DMS53 (cell line): ENCODE measurements around the gene HMG20B.
A peak's percentile ranks its signal among the peaks of the same experiment; 100 is the strongest.

Experiments
- DNase-seq: peaks from one replicate; lab custom pipeline; 2025; lab: John Stamatoyannopoulos, UW

HMG20B gene

GRCh38 chr19:3537101-3537437 is 35.7 kb upstream of the HMG20B start:
- DNase-seq = no peak

GRCh38 chr19:3537438-3538240 is 35.1 kb upstream of the HMG20B start:
- no peak for DNase-seq

- no peak for DNase-seq
These were observed 34.4 kb upstream of the HMG20B start for GRCh38 chr19:3538258-3538929.

GRCh38 chr19:3538965-3539755 is 33.6 kb upstream of the HMG20B start, which contains the start of gene TEKTIP1:
TSS of gene TEKTIP1 (plus strand) at chr19:3539174. CDS start at chr19:3539178, 4 bp downstream.
- peak; percentile 41 for DNase-seq

- no peak for DNase-seq
These were observed 33.0 kb upstream of the HMG20B start for GRCh38 chr19:3539756-3540118.

- DNase-seq = no peak
These were observed 29.3 kb upstream of the HMG20B start for GRCh38 chr19:3543150-3544057.

- DNase-seq = no peak
These were observed 28.7 kb upstream of the HMG20B start for GRCh38 chr19:3544058-3544376.

GRCh38 chr19:3544742-3545668 is 27.7 kb upstream of the HMG20B start:
- DNase-seq = peak; percentile 67

GRCh38 chr19:3545669-3546034 is 27.1 kb upstream of the HMG20B start:
- DNase-seq = no peak

GRCh38 chr19:3546119-3546518 is 26.6 kb upstream of the HMG20B start:
- no peak for DNase-seq

- DNase-seq = peak; percentile 32
These were observed 25.4 kb upstream of the HMG20B start for GRCh38 chr19:3547301-3547731.

- DNase-seq = no peak
These were observed 24.9 kb upstream of the HMG20B start for GRCh38 chr19:3547767-3548282.

- no peak for DNase-seq
These were observed 24.1 kb upstream of the HMG20B start for GRCh38 chr19:3548606-3549005.

- no peak for DNase-seq
These were observed 22.9 kb upstream of the HMG20B start for GRCh38 chr19:3549816-3550215.

- DNase-seq = no peak
These were observed 21.6 kb upstream of the HMG20B start for GRCh38 chr19:3550947-3551791.

GRCh38 chr19:3551792-3552095 is 21.0 kb upstream of the HMG20B start:
- DNase-seq = no peak

- no peak for DNase-seq
These were observed 18.3 kb upstream of the HMG20B start for GRCh38 chr19:3554254-3555083.

GRCh38 chr19:3555653-3556422 is 16.9 kb upstream of the HMG20B start:
- no peak for DNase-seq
